OCI-LY7 (cell line): ENCODE data around the gene USP43. TPM values are rescaled to one million over a fixed set of nuclear protein-coding genes. Genes with fewer than 3 reads are reported as not detected.

ENCODE experiments used
- BruUV-seq: library from RNA; stranded (reverse); fragments of 400-500 nt; replicated peaks from 2 replicates; lab custom pipeline; 2021; lab: Mats Ljungman, UMichigan
- CTCF ChIA-PET: fragments of 300-600 bp; sonication (Branson Sonifier 250); formaldehyde crosslinking; loops from one replicate; lab custom pipeline; 2022; ENCODE audit warnings: antibody characterized with exemption; ENCODE audit not compliant: unreplicated experiment; lab: Charles Lee
- POLR2A ChIA-PET: fragments of 300-600 bp; sonication (Branson Sonifier 250); formaldehyde crosslinking; loops from one replicate; lab custom pipeline; 2022; ENCODE audit warnings: antibody characterized with exemption; lab: Charles Lee
- DNase-seq: peaks from one replicate; pipeline ENCODE4 v3.0.0-alpha.2; 2015; ENCODE audit warnings: low spot score
- H2AFZ ChIP-seq: fragments of 200-600 bp; sonication (generic), shearing (Covaris generic); 2 replicates; pipeline ENCODE4 v1.6.1; 2014; ENCODE audit warnings: mild to moderate bottlenecking, antibody characterized with exemption, low read length, moderate library complexity
- H3K27ac ChIP-seq: fragments of 200-600 bp; sonication (generic); 2 replicates; pipeline ENCODE4 v1.5.1; 2014; ENCODE audit warnings: mixed run types, low read depth, mild to moderate bottlenecking, moderate library complexity, low read length, inconsistent platforms; ENCODE audit not compliant: poor library complexity, severe bottlenecking
- H3K36me3 ChIP-seq: fragments of 200-600 bp; sonication (generic); 2 replicates; pipeline ENCODE4 v1.6.1; 2014; ENCODE audit warnings: mild to moderate bottlenecking, antibody characterized with exemption, low read length, moderate library complexity, mixed read lengths; ENCODE audit not compliant: insufficient read depth
- H3K4me1 ChIP-seq: fragments of 200-600 bp; sonication (generic); 2 replicates; pipeline ENCODE4 v1.5.1; 2014; ENCODE audit warnings: mild to moderate bottlenecking, low read length; ENCODE audit not compliant: insufficient read depth, poor library complexity, severe bottlenecking
- H3K4me2 ChIP-seq: fragments of 200-600 bp; sonication (generic); 2 replicates; pipeline ENCODE4 v1.6.1; 2014; ENCODE audit warnings: mild to moderate bottlenecking, low read length
- H3K4me3 ChIP-seq: fragments of 200-600 bp; sonication (generic); 2 replicates; pipeline ENCODE4 v1.5.1; 2014; ENCODE audit warnings: mild to moderate bottlenecking, low read depth, low read length; ENCODE audit not compliant: poor library complexity, severe bottlenecking
- H3K79me2 ChIP-seq: fragments of 200-600 bp; sonication (generic); 2 replicates; pipeline ENCODE4 v1.6.1; 2016; ENCODE audit warnings: low read depth, mild to moderate bottlenecking, low read length, moderate library complexity, mixed read lengths; ENCODE audit not compliant: insufficient read depth
- H3K9me2 ChIP-seq: fragments of 200-600 bp; sonication (generic); 2 replicates; pipeline ENCODE4 v1.6.1; 2016; ENCODE audit warnings: mild to moderate bottlenecking, low read length, mixed read lengths; ENCODE audit not compliant: insufficient read depth
- H3K9me3 ChIP-seq: fragments of 200-600 bp; sonication (generic); 2 replicates; pipeline ENCODE4 v1.6.1; 2014; ENCODE audit warnings: mild to moderate bottlenecking, mixed run types, low read length, mixed read lengths
- H4K20me1 ChIP-seq: fragments of 200-600 bp; sonication (generic); 2 replicates; pipeline ENCODE4 v1.6.1; 2014; ENCODE audit warnings: mild to moderate bottlenecking, antibody characterized with exemption, low read length, moderate library complexity, mixed read lengths; ENCODE audit not compliant: insufficient read depth
- EZH2phosphoT487 ChIP-seq: fragments of 200-600 bp; sonication (generic); IDR thresholded peaks from 2 replicates; pipeline ENCODE4 v1.6.1; 2018; ENCODE audit warnings: low read depth, borderline replicate concordance, mild to moderate bottlenecking, mixed run types, antibody characterized with exemption, low read length, moderate library complexity, mixed read lengths
- intact Hi-C: fragments of 100-400 bp; cut with micrococcal nuclease; formaldehyde crosslinking; loops from one replicate; pipeline ENCODE4 v1.10.0; 2022; ENCODE audit not compliant: unreplicated experiment
- total RNA-seq, 2 experiments: library from RNA; depleted of rRNA in 1 of 2; stranded (reverse); fragments of >200 nt in 1 of 2; shearing (Covaris generic) in 1 of 2; gene quantifications; 2 replicates each; pipeline ENCODE4 v1.2.3, GENCODE V29; 2014 to 2022
- TF ChIP-seq, protein P1 (sequence below): fragments of 200-600 bp; sonication (generic); conservative IDR thresholded peaks from 2 replicates; pipeline ENCODE4 v1.5.1; 2014; ENCODE audit warnings: mild to moderate bottlenecking, antibody characterized with exemption, low read length, moderate library complexity, mixed read lengths

Gene USP43
- total RNA-seq, 2 experiments from 2014 or later, result 1.3 to 2.7 TPM

DNA sequence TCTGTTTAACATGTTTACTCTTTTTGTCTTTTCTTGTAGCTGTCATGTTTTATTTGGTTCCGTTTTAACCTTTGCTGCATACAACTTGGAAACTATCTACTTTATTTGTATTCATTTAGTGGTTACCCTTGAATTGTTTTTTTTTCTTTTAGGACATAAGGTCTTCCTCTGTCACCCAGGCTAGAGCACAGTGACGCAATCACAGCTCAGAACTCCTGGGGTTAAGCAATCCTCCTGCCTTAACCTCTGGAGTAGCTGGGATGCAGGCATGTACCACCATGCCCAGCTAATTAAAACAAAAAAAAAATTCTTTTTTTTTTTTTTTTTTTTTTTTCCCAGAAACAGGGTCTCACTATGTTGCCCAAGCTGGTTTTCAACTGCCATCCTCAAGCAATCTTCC, 29.8 kb upstream of the USP43 start:
- ChIA-PET POLR2A (interaction anchor here (0.6 to 1.0 kb wide), 3 partner anchors 10 to 251 kb away, joined by 3 to 6 read pairs (median 3); no protein-coding TSS in a partner anchor), CTCF (no interaction called here)
- no TSS peak for BruUV-seq
- DNase-seq, result no peak
- no peak for TF ChIP-seq EZH2phosphoT487
- TF ChIP-seq, protein P1, sequence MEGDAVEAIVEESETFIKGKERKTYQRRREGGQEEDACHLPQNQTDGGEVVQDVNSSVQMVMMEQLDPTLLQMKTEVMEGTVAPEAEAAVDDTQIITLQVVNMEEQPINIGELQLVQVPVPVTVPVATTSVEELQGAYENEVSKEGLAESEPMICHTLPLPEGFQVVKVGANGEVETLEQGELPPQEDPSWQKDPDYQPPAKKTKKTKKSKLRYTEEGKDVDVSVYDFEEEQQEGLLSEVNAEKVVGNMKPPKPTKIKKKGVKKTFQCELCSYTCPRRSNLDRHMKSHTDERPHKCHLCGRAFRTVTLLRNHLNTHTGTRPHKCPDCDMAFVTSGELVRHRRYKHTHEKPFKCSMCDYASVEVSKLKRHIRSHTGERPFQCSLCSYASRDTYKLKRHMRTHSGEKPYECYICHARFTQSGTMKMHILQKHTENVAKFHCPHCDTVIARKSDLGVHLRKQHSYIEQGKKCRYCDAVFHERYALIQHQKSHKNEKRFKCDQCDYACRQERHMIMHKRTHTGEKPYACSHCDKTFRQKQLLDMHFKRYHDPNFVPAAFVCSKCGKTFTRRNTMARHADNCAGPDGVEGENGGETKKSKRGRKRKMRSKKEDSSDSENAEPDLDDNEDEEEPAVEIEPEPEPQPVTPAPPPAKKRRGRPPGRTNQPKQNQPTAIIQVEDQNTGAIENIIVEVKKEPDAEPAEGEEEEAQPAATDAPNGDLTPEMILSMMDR, result no peak
- H3K4me1 ChIP-seq, result no peaks in the 10 kb centered on the region
- no peaks in the 10 kb centered on the region for H3K9me2 ChIP-seq
- no peak overlapping the region for H3K4me2 ChIP-seq
- intact Hi-C loops, result no loop called here
- H2AFZ ChIP-seq, result no peak overlapping the region
- H3K27ac ChIP-seq, result no peak overlapping the region
- H3K79me2 ChIP-seq, result no peaks in the 10 kb centered on the region
- H3K4me3 ChIP-seq, result no peak overlapping the region
- H3K9me3 ChIP-seq, result no peaks in the 10 kb centered on the region
- H3K36me3 ChIP-seq, result no peaks in the 10 kb centered on the region
- H4K20me1 ChIP-seq, result no peaks in the 10 kb centered on the region

DNA sequence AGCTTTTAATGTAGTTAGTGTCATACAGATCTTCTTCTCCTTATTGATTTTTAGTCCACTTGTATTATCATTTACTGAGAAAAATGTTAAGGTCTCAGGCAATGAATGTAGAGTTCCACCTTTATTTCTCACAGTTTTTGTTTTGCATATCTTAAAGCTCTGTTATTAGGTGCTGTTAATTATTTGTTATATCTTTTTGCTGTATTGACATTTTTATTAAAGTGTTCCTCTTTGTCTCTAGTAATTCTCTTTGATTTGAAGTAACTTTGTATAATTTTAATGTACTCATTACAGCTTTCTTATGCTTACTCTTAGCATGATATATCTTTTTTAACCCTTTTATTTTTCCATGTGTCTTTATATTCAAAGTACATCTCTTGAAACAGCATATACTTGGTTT, 22.4 kb upstream of the USP43 start:
- Histone ChIP-seq H3K4me3 (no peak overlapping the region), H3K4me1 (no peaks in the 10 kb centered on the region), H3K9me2 (no peaks in the 10 kb centered on the region), H3K4me2 (no peak overlapping the region), H4K20me1 (no peaks in the 10 kb centered on the region), H3K79me2 (no peaks in the 10 kb centered on the region), H3K9me3 (peaks cover 8% of the 10 kb centered on the region; the same call in 1 of the 2 replicates), H3K27ac (no peak overlapping the region), H3K36me3 (no peaks in the 10 kb centered on the region), H2AFZ (no peak overlapping the region)
- ChIA-PET POLR2A (no interaction called here), CTCF (no interaction called here)
- DNase-seq, result no peak
- TF ChIP-seq, protein P1, result no peak
- TF ChIP-seq EZH2phosphoT487, result no peak
- intact Hi-C loops, result no loop called here
- BruUV-seq, result no TSS peak

DNA sequence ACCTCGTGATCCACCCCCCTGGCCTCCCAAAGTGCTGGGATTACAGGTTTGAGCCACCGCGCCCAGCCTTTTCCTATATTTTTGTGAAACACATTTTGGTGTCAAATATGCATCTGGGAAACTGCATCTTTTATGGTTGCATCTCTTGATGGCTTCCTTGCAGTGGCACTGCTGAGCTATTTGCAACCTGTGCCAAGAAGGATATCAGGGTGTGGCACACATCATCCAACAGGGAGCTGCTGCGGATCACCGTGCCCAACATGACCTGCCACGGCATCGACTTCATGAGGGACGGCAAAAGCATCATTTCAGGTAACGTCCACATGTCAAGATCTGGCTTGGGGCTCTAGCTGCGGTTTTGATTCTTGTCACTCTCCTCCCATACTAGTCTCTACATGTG, 16.8 kb upstream of the USP43 start:
- no peak for DNase-seq
- Histone ChIP-seq H3K36me3 (no peaks in the 10 kb centered on the region), H2AFZ (no peak overlapping the region), H3K4me1 (no peaks in the 10 kb centered on the region), H4K20me1 (no peaks in the 10 kb centered on the region), H3K4me2 (no peak overlapping the region), H3K79me2 (no peaks in the 10 kb centered on the region), H3K9me2 (no peaks in the 10 kb centered on the region), H3K9me3 (no peaks in the 10 kb centered on the region), H3K27ac (no peak overlapping the region), H3K4me3 (no peak overlapping the region)
- TF ChIP-seq EZH2phosphoT487, result no peak
- TF ChIP-seq, protein P1, result no peak
- no TSS peak for BruUV-seq
- intact Hi-C loops, result no loop called here
- ChIA-PET CTCF (no interaction called here), POLR2A (no interaction called here)
